K562 (cell line): Measurements from ENCODE around the gene BCL7C. TPM values are rescaled to one million over a fixed set of nuclear protein-coding genes. Genes with fewer than 3 reads are reported as not detected.
A peak's percentile ranks its signal among the peaks of the same experiment; 100 is the strongest.

ENCODE experiments used
- FOXM1 ChIP-seq, 2 experiments: fragments of 450-650 bp in 1 of 2; sonication (generic) in 1 of 2; formaldehyde crosslinking in 1 of 2; IDR thresholded peaks; 2 replicates each; pipeline versions ENCODE4 v1.6.1 to v1.9.0; 2017 to 2022; ENCODE audit warnings: low read depth in 2 of 2, mild to moderate bottlenecking in 2 of 2, missing genetic modification reagents in 1 of 2, moderate library complexity in 1 of 2
- HNRNPUL1 ChIP-seq: fragments of 200-400 bp; formaldehyde crosslinking; IDR thresholded peaks from 2 replicates; pipeline ENCODE4 v1.6.1; 2017; ENCODE audit warnings: low read length
- KDM5B ChIP-seq: fragments of 200-600 bp; sonication (generic); IDR thresholded peaks from 2 replicates; pipeline ENCODE4 v1.6.1; 2012; ENCODE audit warnings: low read depth, mild to moderate bottlenecking, moderate library complexity, low read length, control low read depth, inconsistent platforms; ENCODE audit not compliant: insufficient replicate concordance
- L3MBTL2 ChIP-seq: fragments of 450-650 bp; IDR thresholded peaks from 2 replicates; pipeline ENCODE4 v1.6.1; 2016; ENCODE audit warnings: mild to moderate bottlenecking, moderate library complexity
- MBD2 ChIP-seq: sonication (generic); IDR thresholded peaks from 2 replicates; pipeline ENCODE4 v1.6.1; 2016; ENCODE audit warnings: low read depth, borderline replicate concordance
- NFRKB ChIP-seq: fragments of 450-650 bp; IDR thresholded peaks from 2 replicates; pipeline ENCODE4 v1.6.1; 2016; ENCODE audit warnings: low read depth
- PHB ChIP-seq: fragments of 250-450 bp; sonication (Bioruptor Pico); IDR thresholded peaks from 2 replicates; pipeline ENCODE4 v1.5.0; 2021
- RBM34 ChIP-seq: fragments of 200-400 bp; formaldehyde crosslinking; IDR thresholded peaks from 2 replicates; pipeline ENCODE4 v1.6.1; 2018; ENCODE audit warnings: low read length, borderline replicate concordance; ENCODE audit not compliant: insufficient read depth
- TAF7 ChIP-seq: fragments of 450-650 bp; IDR thresholded peaks from 2 replicates; pipeline ENCODE4 v1.6.1; 2016; ENCODE audit warnings: missing genetic modification characterization, missing compliant biosample characterization
- polyA plus RNA-seq, 8 experiments: library from polyadenylated mRNA; depleted of rRNA in 4 of 8; stranded (reverse) in 5 of 8; unstranded in 3 of 8; fragments of >200 nt; fragmentation: Nextera tagmentation in 2 of 8; fragmentation: Illumina TruSeq in 1 of 8; extraction: Ambion mirVana in 2 of 8; extraction: Trizol in 1 of 8; gene quantifications; 2 replicates each; pipeline versions ENCODE4 v1.2.1 to v1.2.3, GENCODE V29; 2011 to 2014; ENCODE audit warnings: inconsistent platforms in 1 of 8, missing spikeins in 1 of 8
- total RNA-seq, 7 experiments: library from RNA; depleted of rRNA in 6 of 7; stranded (reverse); fragments of >200 nt in 6 of 7; fragmentation: Illumina TruSeq in 2 of 7; extraction: Trizol in 2 of 7; gene quantifications; 2 replicates each; pipeline versions ENCODE4 v1.2.1 to v1.2.3, GENCODE V29; 2011 to 2021; ENCODE audit warnings: low replicate concordance in 1 of 7
- TF ChIP-seq, protein P1 (sequence below), 2 experiments: fragments of 250-450 bp in 1 of 2; fragments of 450-650 bp in 1 of 2; sonication (Bioruptor Pico) in 1 of 2; IDR thresholded peaks; 2 replicates each; pipeline versions ENCODE4 v1.6.1 to v1.8.0; 2016 to 2021; ENCODE audit warnings: mild to moderate bottlenecking in 2 of 2, moderate library complexity in 2 of 2, missing compliant biosample characterization in 1 of 2, missing genetic modification characterization in 1 of 2
- TF ChIP-seq, protein P2 (sequence below), 2 experiments: fragments of 450-650 bp in 1 of 2; sonication (generic) in 1 of 2; formaldehyde crosslinking in 1 of 2; IDR thresholded peaks; 2 replicates each; pipeline versions ENCODE4 v1.7.1 to v1.9.0; 2016 to 2022; ENCODE audit warnings: inconsistent platforms in 1 of 2, mild to moderate bottlenecking in 1 of 2, missing genetic modification reagents in 1 of 2
- TF ChIP-seq, protein P3 (sequence below): sonication (generic); formaldehyde crosslinking; IDR thresholded peaks from 2 replicates; pipeline ENCODE4 v1.8.0; 2022; ENCODE audit warnings: mild to moderate bottlenecking, missing genetic modification reagents, borderline replicate concordance
- TF ChIP-seq, protein P4 (sequence below): fragments of 200-800 bp; sonication (Bioruptor generic); IDR thresholded peaks from 2 replicates; pipeline ENCODE4 v1.6.1; 2017; ENCODE audit warnings: missing genetic modification characterization, missing compliant biosample characterization

BCL7C gene
- total and polyA plus RNA-seq, 9 of the 15 experiments (the other 6 are each of a cell fraction or from before 2014, with no cell fraction given) = 1.7 to 85.8 (median 19.6) TPM

DNA sequence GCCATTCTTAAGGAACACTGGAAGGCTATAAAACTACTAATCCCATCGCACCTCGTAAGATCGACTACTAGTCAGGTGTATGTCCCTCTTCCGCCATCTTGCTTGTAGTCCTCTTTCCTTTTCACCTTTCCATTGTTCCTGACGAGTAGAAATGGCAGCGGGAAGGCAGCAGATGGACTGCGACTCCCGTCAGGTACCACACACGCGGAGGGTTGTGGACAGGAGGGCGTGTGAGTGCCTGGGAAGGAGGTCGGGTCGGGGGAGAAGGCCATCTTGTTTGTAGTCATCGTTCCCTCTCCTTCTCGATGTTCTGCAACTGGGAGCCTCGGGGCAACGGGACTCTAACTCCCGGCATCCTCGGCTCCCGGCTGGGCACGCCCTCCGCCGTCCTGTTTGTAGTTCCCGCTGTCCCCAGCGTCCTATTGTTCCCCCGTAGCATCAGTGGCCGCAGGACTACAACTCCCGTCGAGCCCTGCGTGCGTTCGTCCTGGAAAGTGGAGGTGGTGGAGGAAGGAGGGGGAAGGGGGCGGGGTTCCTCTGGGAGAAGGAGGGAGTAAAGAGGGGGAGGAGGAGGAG, 29.2 kb upstream of the BCL7C start (continued):
- TF ChIP-seq TAF7 (tag) (peak; percentile 73), HNRNPUL1 (no peak), PHB (CRISPR knock-in tag) (no peak), MBD2 (peak; percentile 99), FOXM1 (IDR thresholded peaks at IDR 0.05; ENCODE audit: low read depth) (no peak), FOXM1 (CRISPR knock-in tag; IDR thresholded peaks at IDR 0.05; ENCODE audit: low read depth) (peak; percentile 70; the same call in 1 of the 2 replicates), RBM34 (no peak), KDM5B (peak; percentile 78), NFRKB (peak; percentile 98), L3MBTL2 (peak; percentile 27; the same call in 1 of the 2 replicates)
- TF ChIP-seq, protein P1, sequence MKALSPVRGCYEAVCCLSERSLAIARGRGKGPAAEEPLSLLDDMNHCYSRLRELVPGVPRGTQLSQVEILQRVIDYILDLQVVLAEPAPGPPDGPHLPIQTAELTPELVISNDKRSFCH (CRISPR knock-in tag; IDR thresholded peaks at IDR 0.05) = no peak
- TF ChIP-seq, protein P1 (tag; IDR thresholded peaks at IDR 0.05) = peak; percentile 88
- TF ChIP-seq, protein P2, sequence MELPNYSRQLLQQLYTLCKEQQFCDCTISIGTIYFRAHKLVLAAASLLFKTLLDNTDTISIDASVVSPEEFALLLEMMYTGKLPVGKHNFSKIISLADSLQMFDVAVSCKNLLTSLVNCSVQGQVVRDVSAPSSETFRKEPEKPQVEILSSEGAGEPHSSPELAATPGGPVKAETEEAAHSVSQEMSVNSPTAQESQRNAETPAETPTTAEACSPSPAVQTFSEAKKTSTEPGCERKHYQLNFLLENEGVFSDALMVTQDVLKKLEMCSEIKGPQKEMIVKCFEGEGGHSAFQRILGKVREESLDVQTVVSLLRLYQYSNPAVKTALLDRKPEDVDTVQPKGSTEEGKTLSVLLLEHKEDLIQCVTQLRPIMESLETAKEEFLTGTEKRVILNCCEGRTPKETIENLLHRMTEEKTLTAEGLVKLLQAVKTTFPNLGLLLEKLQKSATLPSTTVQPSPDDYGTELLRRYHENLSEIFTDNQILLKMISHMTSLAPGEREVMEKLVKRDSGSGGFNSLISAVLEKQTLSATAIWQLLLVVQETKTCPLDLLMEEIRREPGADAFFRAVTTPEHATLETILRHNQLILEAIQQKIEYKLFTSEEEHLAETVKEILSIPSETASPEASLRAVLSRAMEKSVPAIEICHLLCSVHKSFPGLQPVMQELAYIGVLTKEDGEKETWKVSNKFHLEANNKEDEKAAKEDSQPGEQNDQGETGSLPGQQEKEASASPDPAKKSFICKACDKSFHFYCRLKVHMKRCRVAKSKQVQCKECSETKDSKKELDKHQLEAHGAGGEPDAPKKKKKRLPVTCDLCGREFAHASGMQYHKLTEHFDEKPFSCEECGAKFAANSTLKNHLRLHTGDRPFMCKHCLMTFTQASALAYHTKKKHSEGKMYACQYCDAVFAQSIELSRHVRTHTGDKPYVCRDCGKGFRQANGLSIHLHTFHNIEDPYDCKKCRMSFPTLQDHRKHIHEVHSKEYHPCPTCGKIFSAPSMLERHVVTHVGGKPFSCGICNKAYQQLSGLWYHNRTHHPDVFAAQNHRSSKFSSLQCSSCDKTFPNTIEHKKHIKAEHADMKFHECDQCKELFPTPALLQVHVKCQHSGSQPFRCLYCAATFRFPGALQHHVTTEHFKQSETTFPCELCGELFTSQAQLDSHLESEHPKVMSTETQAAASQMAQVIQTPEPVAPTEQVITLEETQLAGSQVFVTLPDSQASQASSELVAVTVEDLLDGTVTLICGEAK (IDR thresholded peaks at IDR 0.05) = peak; percentile 82
- TF ChIP-seq, protein P2 (CRISPR knock-in tag; IDR thresholded peaks at IDR 0.05) = no peak
- TF ChIP-seq, protein P3, sequence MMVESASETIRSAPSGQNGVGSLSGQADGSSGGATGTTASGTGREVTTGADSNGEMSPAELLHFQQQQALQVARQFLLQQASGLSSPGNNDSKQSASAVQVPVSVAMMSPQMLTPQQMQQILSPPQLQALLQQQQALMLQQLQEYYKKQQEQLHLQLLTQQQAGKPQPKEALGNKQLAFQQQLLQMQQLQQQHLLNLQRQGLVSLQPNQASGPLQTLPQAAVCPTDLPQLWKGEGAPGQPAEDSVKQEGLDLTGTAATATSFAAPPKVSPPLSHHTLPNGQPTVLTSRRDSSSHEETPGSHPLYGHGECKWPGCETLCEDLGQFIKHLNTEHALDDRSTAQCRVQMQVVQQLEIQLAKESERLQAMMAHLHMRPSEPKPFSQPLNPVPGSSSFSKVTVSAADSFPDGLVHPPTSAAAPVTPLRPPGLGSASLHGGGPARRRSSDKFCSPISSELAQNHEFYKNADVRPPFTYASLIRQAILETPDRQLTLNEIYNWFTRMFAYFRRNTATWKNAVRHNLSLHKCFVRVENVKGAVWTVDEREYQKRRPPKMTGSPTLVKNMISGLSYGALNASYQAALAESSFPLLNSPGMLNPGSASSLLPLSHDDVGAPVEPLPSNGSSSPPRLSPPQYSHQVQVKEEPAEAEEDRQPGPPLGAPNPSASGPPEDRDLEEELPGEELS (CRISPR knock-in tag) = peak; percentile 82; the same call in 1 of the 2 replicates
- TF ChIP-seq, protein P4, sequence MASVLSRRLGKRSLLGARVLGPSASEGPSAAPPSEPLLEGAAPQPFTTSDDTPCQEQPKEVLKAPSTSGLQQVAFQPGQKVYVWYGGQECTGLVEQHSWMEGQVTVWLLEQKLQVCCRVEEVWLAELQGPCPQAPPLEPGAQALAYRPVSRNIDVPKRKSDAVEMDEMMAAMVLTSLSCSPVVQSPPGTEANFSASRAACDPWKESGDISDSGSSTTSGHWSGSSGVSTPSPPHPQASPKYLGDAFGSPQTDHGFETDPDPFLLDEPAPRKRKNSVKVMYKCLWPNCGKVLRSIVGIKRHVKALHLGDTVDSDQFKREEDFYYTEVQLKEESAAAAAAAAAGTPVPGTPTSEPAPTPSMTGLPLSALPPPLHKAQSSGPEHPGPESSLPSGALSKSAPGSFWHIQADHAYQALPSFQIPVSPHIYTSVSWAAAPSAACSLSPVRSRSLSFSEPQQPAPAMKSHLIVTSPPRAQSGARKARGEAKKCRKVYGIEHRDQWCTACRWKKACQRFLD (CRISPR knock-in tag) = peak; percentile 92
